ENCODE data around the gene SKIL. TPM values are rescaled to one million over a fixed set of nuclear protein-coding genes. Genes with fewer than 3 reads are reported as not detected.

Gene SKIL, protein sequence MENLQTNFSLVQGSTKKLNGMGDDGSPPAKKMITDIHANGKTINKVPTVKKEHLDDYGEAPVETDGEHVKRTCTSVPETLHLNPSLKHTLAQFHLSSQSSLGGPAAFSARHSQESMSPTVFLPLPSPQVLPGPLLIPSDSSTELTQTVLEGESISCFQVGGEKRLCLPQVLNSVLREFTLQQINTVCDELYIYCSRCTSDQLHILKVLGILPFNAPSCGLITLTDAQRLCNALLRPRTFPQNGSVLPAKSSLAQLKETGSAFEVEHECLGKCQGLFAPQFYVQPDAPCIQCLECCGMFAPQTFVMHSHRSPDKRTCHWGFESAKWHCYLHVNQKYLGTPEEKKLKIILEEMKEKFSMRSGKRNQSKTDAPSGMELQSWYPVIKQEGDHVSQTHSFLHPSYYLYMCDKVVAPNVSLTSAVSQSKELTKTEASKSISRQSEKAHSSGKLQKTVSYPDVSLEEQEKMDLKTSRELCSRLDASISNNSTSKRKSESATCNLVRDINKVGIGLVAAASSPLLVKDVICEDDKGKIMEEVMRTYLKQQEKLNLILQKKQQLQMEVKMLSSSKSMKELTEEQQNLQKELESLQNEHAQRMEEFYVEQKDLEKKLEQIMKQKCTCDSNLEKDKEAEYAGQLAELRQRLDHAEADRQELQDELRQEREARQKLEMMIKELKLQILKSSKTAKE
- total RNA-seq = 73.5 TPM

DNA sequence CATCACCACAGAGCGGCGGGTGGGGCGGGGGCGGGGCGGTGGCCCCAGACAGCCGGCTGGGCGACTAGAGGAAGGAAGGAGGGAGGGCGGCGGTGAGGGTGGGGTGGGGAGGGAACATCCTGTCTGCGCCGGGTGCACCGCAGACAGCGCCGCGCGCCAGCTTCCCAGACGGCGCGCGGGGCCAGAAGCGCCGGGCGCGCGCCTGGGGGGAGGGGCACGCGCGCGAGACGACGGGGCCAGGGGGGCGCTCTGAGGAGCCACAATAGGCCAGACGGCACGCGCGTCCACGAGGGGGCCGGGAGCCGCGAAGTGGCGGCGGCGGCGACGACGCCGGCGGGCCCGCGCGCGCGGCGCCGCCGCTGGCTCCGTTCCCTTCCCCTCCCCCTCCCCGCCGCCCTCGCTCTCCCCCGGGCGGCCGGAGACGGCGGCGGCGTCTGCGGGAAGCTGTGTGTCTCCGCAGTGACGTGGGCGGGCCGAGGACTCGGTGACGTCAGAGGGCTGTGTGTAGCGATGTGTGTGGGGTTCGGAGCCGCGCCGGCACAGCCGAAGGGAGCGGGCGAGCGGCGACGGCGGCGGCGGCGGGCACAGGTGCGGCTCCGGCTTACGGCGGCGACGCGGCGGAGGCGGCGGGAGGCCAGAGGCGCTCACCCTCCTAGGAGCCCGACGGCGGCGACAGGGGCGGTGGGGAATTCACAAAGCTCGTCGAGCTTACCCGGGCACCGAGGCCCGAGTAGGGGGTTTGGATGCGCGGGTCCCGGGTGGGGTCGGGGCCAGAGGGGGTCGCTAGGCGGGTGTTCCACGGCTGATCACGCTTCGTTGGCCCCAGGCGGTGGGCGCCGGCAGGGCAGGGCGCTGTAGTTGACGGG is at the start of gene SKIL:
TSS of gene SKIL (plus strand) at position 540 of the 866 bp plus-strand sequence. CDS start 2,617 bp downstream, outside the sequence.

DNA sequence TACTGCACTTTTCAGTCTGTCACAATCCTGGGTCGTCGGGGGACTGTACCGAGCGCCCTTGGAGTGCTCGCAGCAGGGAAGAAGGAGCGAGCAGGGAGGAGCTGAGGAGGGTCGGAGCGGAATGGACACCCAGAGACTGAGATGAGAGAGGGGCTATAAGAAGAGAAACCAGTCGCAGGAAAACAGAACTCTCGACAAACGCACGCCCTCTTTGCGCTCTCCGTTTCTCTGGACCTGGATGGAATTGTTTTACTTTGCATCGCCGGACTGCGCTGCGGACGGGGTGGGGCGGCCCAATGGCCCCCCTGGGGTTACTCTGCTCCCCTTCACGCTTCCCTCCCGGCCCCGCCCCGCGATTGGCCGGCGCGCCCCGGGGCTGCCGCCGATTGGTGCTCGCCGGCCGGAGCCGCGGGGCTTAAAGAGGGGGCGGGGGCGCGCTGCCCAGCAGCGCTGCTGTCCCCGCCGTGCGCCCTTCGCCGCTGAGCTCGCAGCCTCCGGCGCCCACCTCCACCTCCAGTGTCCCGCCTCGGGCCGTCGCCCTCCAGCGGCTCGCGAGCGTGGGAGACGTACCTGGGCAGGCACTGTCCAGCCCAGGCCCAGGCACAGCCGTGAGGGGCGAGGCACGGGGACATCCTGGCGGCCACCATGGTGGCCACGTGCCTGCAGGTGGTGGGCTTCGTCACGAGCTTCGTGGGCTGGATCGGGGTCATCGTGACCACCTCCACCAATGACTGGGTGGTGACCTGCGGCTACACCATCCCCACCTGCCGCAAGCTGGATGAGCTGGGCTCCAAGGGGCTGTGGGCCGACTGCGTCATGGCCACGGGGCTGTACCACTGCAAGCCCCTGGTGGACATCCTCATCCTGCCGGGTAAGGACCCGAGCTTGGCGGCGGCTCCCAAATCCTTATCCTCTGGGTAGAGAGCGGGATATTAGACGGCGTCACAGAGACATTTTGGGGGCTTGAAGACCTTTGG is 61.2 kb downstream of the SKIL start, which contains the start of gene CLDN11:
TSS of gene CLDN11 (plus strand) at position 447 of the 977 bp plus-strand sequence. CDS start at position 646, 199 bp downstream.

Other genes with a start within 250 kb of the SKIL start
- gene PHC3, start 176.0 kb upstream of the SKIL start, total RNA-seq = 70.4 TPM
- gene PRKCI, start 135.3 kb upstream of the SKIL start, total RNA-seq = 64.1 TPM
- gene CLDN11, start 61.2 kb downstream of the SKIL start, total RNA-seq = 267 TPM
- gene SLC7A14, start 228.4 kb downstream of the SKIL start, total RNA-seq = 2.9 TPM